ENCODE measurements around the gene PARVB. TPM values are rescaled to one million over a fixed set of nuclear protein-coding genes. Genes with fewer than 3 reads are reported as not detected.

Gene PARVB
- total RNA-seq, 1 donor from 2014 or later = 197 TPM

GRCh38 chr22:44195189-44195871 lies 171.2 kb downstream of the PARVB start:
- DNase-seq (ENCODE audit: missing footprints) (peak; percentile 32), ATAC-seq (no peak)
- intact Hi-C loops (cut with DNase I) = no loop called here

GRCh38 chr22:44196241-44196640 lies 172.1 kb downstream of the PARVB start:
- no peak for ATAC-seq
- peak; percentile 42 for DNase-seq (ENCODE audit: missing footprints)
- intact Hi-C loops (cut with DNase I) = no loop called here

- DNase-seq (ENCODE audit: missing footprints) (peak; percentile 37), ATAC-seq (no peak)
- intact Hi-C loops (cut with DNase I) = no loop called here
Measured at GRCh38 chr22:44196731-44197131, 172.6 kb downstream of the PARVB start.

GRCh38 chr22:44197271-44197670 lies 173.2 kb downstream of the PARVB start:
- intact Hi-C loops (cut with DNase I) = no loop called here
- ATAC-seq (no peak), DNase-seq (ENCODE audit: missing footprints) (peak; percentile 6)

- ATAC-seq (no peak), DNase-seq (ENCODE audit: missing footprints) (no peak)
- intact Hi-C loops (cut with DNase I) = no loop called here
Measured at GRCh38 chr22:44199164-44199563, 175.1 kb downstream of the PARVB start.

- DNase-seq (ENCODE audit: missing footprints) (peak; percentile 51), ATAC-seq (no peak)
- intact Hi-C loops (cut with DNase I) = no loop called here
Measured at GRCh38 chr22:44199866-44200265, 175.8 kb downstream of the PARVB start.

GRCh38 chr22:44200451-44200850 lies 176.3 kb downstream of the PARVB start:
- DNase-seq (ENCODE audit: missing footprints) (peak; percentile 53), ATAC-seq (no peak)
- intact Hi-C loops (cut with DNase I) = no loop called here

- intact Hi-C loops (cut with DNase I) = no loop called here
- DNase-seq (ENCODE audit: missing footprints) (peak; percentile 57), ATAC-seq (no peak)
Measured at GRCh38 chr22:44200855-44201550, 176.9 kb downstream of the PARVB start.

- DNase-seq (ENCODE audit: missing footprints) (peak; percentile 56), ATAC-seq (peak; percentile 38)
- intact Hi-C loops (cut with DNase I) = no loop called here
Measured at GRCh38 chr22:44201665-44202064, 177.6 kb downstream of the PARVB start.

- peak; percentile 32 for DNase-seq (ENCODE audit: missing footprints)
- ATAC-seq = no peak
- intact Hi-C loops (cut with DNase I) = no loop called here
Measured at GRCh38 chr22:44202261-44202789, 178.2 kb downstream of the PARVB start.

- ATAC-seq (no peak), DNase-seq (ENCODE audit: missing footprints) (no peak)
- intact Hi-C loops (cut with DNase I) = no loop called here
Measured at GRCh38 chr22:44203203-44203602, 179.1 kb downstream of the PARVB start.

- ATAC-seq = no peak
Measured at GRCh38 chr22:44204739-44205515, 180.8 kb downstream of the PARVB start.

GRCh38 chr22:44205516-44206329 lies 181.6 kb downstream of the PARVB start:
- intact Hi-C loops (cut with DNase I) = no loop called here
- DNase-seq (ENCODE audit: missing footprints) (peak; percentile 30), ATAC-seq (no peak)

More at GRCh38 chr22:44204739-44205515, 180.8 kb downstream of the PARVB start:
- DNase-seq (ENCODE audit: missing footprints) = peak; percentile 59
- intact Hi-C loops (cut with DNase I) = no loop called here

GRCh38 chr22:44206330-44206645 lies 182.2 kb downstream of the PARVB start:
- ATAC-seq (no peak), DNase-seq (ENCODE audit: missing footprints) (peak; percentile 13)
- intact Hi-C loops (cut with DNase I) = no loop called here

GRCh38 chr22:44206696-44207095 lies 182.6 kb downstream of the PARVB start:
- ATAC-seq (no peak), DNase-seq (ENCODE audit: missing footprints) (no peak)
- intact Hi-C loops (cut with DNase I) = no loop called here

- intact Hi-C loops (cut with DNase I) = no loop called here
- DNase-seq (ENCODE audit: missing footprints) = no peak
- ATAC-seq = no peak
Measured at GRCh38 chr22:44207173-44207980, 183.3 kb downstream of the PARVB start.

GRCh38 chr22:44207981-44208317 lies 183.8 kb downstream of the PARVB start:
- intact Hi-C loops (cut with DNase I) = no loop called here
- DNase-seq (ENCODE audit: missing footprints) (peak; percentile 62), ATAC-seq (no peak)

GRCh38 chr22:44209343-44209742 lies 185.2 kb downstream of the PARVB start:
- DNase-seq (ENCODE audit: missing footprints) = no peak
- intact Hi-C loops (cut with DNase I) = no loop called here
- no peak for ATAC-seq

Measured in Right ventricle myocardium inferior (tissue), 1 donor.